LNCAP (cell line): ENCODE results near the gene HPS6.

Experiments
- CTCF ChIP-seq: fragments of 450-650 bp; IDR thresholded peaks from 2 replicates; pipeline ENCODE4 v1.5.1; 2017; ENCODE audit warnings: mild to moderate bottlenecking

Gene HPS6

DNA sequence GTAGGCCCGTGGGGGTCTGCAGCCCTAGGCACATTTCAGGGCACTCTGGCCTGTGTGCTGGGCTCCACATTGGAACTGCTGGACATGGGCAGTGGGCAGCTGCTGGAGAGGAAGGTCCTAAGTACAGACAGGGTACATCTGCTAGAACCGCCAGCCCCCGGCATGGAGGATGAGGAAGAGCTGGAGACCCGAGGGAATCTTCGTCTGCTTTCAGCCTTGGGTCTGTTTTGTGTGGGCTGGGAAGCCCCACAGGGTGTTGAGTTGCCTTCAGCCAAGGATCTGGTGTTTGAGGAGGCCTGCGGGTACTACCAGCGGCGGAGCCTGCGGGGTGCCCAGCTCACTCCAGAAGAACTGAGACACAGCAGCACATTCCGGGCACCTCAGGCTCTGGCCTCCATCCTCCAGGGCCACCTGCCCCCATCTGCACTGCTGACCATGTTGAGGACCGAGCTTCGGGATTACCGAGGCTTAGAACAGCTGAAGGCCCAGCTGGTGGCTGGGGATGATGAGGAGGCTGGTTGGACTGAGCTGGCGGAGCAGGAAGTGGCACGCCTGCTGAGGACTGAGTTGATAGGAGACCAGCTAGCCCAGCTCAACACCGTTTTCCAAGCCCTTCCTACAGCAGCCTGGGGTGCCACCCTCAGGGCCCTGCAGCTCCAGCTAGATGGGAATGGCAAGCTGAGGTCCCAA is 1.4 kb downstream of the HPS6 start:
- no peak for TF ChIP-seq CTCF

DNA sequence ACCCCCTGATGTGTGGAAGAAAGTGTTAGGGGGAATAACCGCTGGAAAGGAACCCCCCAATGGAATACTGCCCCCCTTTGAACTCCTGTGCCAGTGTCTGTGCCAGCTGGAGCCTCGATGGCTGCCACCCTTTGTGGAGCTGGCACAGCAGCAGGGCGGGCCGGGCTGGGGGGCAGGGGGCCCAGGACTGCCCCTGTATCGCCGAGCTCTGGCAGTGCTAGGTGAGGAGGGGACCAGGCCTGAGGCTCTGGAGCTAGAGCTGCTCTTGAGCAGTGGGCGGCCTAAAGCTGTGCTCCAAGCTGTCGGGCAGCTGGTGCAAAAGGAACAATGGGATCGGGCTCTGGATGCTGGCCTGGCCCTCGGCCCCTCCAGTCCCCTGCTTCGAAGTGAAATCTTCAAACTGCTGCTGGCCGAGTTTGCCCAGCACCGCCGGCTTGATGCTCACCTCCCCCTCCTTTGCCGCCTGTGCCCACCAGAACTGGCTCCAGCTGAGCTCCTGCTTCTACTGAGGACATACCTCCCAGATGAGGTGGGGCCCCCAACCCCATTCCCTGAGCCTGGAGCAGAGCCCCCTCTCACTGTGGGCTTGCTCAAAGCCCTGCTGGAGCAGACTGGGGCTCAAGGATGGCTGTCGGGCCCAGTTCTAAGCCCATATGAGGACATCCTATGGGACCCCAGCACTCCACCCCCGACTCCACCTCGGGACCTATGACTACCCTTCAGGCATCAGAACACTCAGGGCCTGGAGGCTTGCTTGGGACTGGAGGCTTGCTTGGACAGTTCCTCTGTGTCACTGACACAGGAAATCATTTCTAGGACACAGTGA is 2.2 kb downstream of the HPS6 start:
- TF ChIP-seq CTCF = no peak

DNA sequence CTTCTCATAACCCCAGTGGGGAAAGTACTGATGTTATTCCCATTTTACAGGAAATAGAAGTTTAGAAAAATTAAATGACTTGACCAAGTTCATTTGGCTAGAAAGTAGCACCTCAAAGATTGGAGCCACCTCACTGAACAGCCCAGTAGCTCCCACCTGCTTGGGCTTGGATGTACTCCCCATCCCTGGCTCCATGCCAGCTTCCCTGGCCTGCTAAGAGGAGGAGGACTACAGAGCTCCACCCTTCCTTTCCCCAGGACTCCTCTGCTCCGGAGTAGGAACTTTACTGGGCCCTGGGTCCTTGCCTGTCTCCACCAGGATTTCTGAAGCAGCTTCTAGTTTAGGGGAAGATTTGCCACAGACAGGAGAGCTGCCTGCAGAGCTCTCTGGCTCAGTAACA is 3.1 kb downstream of the HPS6 start:
- TF ChIP-seq CTCF = no peak

- TF ChIP-seq CTCF = no peak
Measured at GRCh38 chr10:102069071-102069470, 3.9 kb downstream of the HPS6 start.

- TF ChIP-seq CTCF = peak; percentile 95
Measured at GRCh38 chr10:102072673-102073527, 7.8 kb downstream of the HPS6 start.

GRCh38 chr10:102083541-102083940 is 18.4 kb downstream of the HPS6 start:
- TF ChIP-seq CTCF = no peak

GRCh38 chr10:102085336-102085735 is 20.2 kb downstream of the HPS6 start:
- TF ChIP-seq CTCF = no peak
